ENCODE measurements around the gene TST.

DNA sequence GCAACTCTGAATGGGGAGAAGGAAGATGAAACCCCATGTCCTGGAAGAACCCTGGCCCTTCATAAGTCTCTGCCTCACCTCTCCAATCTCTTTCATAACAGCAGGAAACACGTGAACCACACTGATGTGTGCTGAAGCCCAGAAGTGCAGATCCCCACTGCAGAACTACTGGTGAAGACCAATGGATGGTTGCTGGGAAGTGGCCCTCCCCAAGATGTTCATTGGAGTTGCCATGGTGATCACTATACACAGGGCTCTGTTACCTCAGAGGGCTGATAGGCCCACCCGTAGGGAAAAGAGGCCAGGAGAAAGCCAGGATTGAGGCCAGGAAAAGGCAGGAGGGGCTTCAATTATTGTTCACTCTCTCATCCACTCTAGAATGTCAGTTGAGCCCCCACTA is 11.6 kb downstream of the TST start:
- TF ChIP-seq EZH2 (IDR thresholded peaks at IDR 0.05; ENCODE audit: insufficient read depth, poor library complexity, severe bottlenecking) (no peak), EZH2phosphoT487 (IDR thresholded peaks at IDR 0.05; ENCODE audit: insufficient read depth, low read depth) (no peak)
